Endodermal cell (in vitro differentiated cells): ENCODE data around the gene CD79A. TPM values are rescaled to one million over a fixed set of nuclear protein-coding genes. Genes with fewer than 3 reads are reported as not detected.
"Not testable (repeated sequence)": the region's sequence is repeated elsewhere in the genome, so short reads cannot be mapped to it uniquely, and the experiment has no call there.

ENCODE experiments used
- DNase-seq: peaks from one replicate; pipeline ENCODE4 v3.0.0-alpha.2; 2017
- H3K27ac ChIP-seq: 2 replicates; pipeline ENCODE4 v1.5.1; 2013; ENCODE audit warnings: mild to moderate bottlenecking, low read depth, low read length, moderate library complexity
- H3K27me3 ChIP-seq: 2 replicates; pipeline ENCODE4 v1.6.1; 2013; ENCODE audit warnings: mild to moderate bottlenecking, low read length, moderate library complexity; ENCODE audit not compliant: insufficient read depth, control insufficient read depth, poor library complexity, severe bottlenecking
- H3K36me3 ChIP-seq: 2 replicates; pipeline ENCODE4 v1.7.0; 2013; ENCODE audit warnings: mild to moderate bottlenecking, low read length, moderate library complexity; ENCODE audit not compliant: control insufficient read depth, insufficient read depth
- H3K4me1 ChIP-seq: one replicate; pipeline ENCODE4 v1.7.0; 2013; ENCODE audit warnings: low read length; ENCODE audit not compliant: control insufficient read depth, insufficient read depth
- H3K4me3 ChIP-seq: 2 replicates; pipeline ENCODE4 v1.5.1; 2013; ENCODE audit warnings: mild to moderate bottlenecking, low read length, moderate library complexity
- H3K9ac ChIP-seq: 2 replicates; pipeline ENCODE4 v1.6.1; 2013; ENCODE audit warnings: mild to moderate bottlenecking, low read length, moderate library complexity; ENCODE audit not compliant: poor library complexity, severe bottlenecking; ENCODE audit errors: extremely low read depth
- H3K9me3 ChIP-seq: 2 replicates; pipeline ENCODE4 v1.6.1; 2013; ENCODE audit warnings: mild to moderate bottlenecking, low read length, moderate library complexity; ENCODE audit not compliant: control insufficient read depth
- H3K27ac Mint-ChIP-seq: 2 replicates; pipeline ENCODE4 v1.8.0; 2020; ENCODE audit warnings: mixed read lengths
- H3K27me3 Mint-ChIP-seq: 2 replicates; pipeline ENCODE4 v1.8.0; 2021; ENCODE audit warnings: mild to moderate bottlenecking, mixed read lengths; ENCODE audit not compliant: insufficient read depth
- H3K36me3 Mint-ChIP-seq: 2 replicates; pipeline ENCODE4 v1.8.0; 2020; ENCODE audit warnings: low read depth, mixed read lengths
- H3K4me1 Mint-ChIP-seq: 2 replicates; pipeline ENCODE4 v1.8.0; 2020; ENCODE audit warnings: mixed read lengths
- H3K4me3 Mint-ChIP-seq: 2 replicates; pipeline ENCODE4 v1.8.0; 2020; ENCODE audit warnings: mild to moderate bottlenecking, moderate library complexity, mixed read lengths
- H3K9me3 Mint-ChIP-seq: 2 replicates; pipeline ENCODE4 v1.8.0; 2020; ENCODE audit warnings: mild to moderate bottlenecking, mixed read lengths
- WGBS, 2 experiments: methylation state at CpG; one replicate each; pipeline versions ENCODE4 v1.1.5 to v1.1.7; 2013; ENCODE audit warnings: missing lambda C conversion rate in 2 of 2, mixed read lengths in 1 of 2; ENCODE audit not compliant: insufficient coverage in 1 of 2, insufficient read length in 1 of 2; 5-methylcytosine and 5-hydroxymethylcytosine counted together
- total RNA-seq, 2 donors: library from RNA; stranded (reverse); fragmentation: NEBNext Ultra II Directional in 1 of 2; extraction: Animal tissue kit (Norgen Biotek cat#: 25700) in 1 of 2; gene quantifications; 2 replicates in 1 of 2; 3 replicates in 1 of 2; pipeline ENCODE4 v1.2.1, GENCODE V29; 2021
- TF ChIP-seq, protein P1 (sequence below): fragments of 200-600 bp; sonication (generic); conservative IDR thresholded peaks from 2 replicates; pipeline ENCODE4 v1.5.0; 2021; ENCODE audit warnings: antibody characterized with exemption, mild to moderate bottlenecking

CD79A gene
- total RNA-seq, 2 donors from 2014 or later: not detected

DNA sequence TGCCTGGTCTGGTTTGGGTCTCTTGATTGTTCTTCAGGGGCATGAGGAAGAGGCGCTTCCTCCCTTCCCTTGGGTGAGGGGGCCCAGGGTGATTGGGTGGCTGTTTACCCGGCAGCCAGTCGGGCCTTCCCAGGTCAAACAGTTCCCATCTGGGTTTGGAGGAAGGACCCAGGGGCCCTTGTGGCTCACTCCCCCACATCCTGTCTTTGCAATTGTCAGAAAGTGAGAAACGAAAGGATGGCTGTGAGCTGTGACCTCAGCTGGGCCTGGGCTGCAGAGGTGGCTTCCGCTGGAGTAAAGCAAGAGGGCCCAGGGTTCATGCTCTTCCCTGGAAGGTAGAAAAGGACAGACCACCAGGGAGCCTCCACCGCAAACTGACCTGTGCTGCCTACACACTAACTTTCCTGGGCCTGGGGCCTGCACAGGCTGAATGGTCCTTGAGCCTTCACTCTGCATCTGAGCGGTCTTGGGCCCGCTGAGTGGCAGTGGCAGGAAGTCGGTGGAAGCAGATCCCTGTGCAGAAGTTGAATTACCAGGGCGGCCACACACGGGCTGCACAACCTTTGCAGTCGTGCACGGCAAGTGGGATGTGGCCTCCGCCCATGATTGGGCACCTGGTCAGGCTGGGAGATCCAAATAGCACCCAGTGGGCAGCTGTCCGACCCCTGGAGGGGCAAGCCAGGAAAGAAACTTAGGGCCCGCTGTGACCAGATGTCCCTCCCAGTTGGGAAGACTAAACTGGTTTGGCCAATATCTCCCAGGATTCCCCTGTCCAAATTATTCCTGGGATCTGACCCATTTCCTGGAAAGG, 5.3 kb upstream of the CD79A start:
- peaks cover 49% of the 10 kb centered on the region for H3K36me3 ChIP-seq
- H3K36me3 Mint-ChIP-seq: peaks cover 40% of the 10 kb centered on the region
- TF ChIP-seq, protein P1, sequence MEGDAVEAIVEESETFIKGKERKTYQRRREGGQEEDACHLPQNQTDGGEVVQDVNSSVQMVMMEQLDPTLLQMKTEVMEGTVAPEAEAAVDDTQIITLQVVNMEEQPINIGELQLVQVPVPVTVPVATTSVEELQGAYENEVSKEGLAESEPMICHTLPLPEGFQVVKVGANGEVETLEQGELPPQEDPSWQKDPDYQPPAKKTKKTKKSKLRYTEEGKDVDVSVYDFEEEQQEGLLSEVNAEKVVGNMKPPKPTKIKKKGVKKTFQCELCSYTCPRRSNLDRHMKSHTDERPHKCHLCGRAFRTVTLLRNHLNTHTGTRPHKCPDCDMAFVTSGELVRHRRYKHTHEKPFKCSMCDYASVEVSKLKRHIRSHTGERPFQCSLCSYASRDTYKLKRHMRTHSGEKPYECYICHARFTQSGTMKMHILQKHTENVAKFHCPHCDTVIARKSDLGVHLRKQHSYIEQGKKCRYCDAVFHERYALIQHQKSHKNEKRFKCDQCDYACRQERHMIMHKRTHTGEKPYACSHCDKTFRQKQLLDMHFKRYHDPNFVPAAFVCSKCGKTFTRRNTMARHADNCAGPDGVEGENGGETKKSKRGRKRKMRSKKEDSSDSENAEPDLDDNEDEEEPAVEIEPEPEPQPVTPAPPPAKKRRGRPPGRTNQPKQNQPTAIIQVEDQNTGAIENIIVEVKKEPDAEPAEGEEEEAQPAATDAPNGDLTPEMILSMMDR: no peak
- no peaks in the 10 kb centered on the region for H3K9me3 ChIP-seq
- no peak overlapping the region for H3K4me3 ChIP-seq
- no peak overlapping the region for H3K4me3 Mint-ChIP-seq
- H3K27ac Mint-ChIP-seq: peak overlapping the region; percentile 49
- DNase-seq: peak; percentile 74
- peaks cover 4% of the 10 kb centered on the region for H3K4me1 ChIP-seq
- no peaks in the 10 kb centered on the region for H3K9me3 Mint-ChIP-seq
- peaks cover 13% of the 10 kb centered on the region for H3K4me1 Mint-ChIP-seq
- WGBS, 2 experiments: 93 to 94% methylated on average over 13 to 16 of the region's 16 CpGs
- no peak overlapping the region for H3K27ac ChIP-seq
- no peak overlapping the region for H3K9ac ChIP-seq
- H3K27me3 ChIP-seq: no peaks in the 10 kb centered on the region
- peaks cover 8% of the 10 kb centered on the region for H3K27me3 Mint-ChIP-seq

DNA sequence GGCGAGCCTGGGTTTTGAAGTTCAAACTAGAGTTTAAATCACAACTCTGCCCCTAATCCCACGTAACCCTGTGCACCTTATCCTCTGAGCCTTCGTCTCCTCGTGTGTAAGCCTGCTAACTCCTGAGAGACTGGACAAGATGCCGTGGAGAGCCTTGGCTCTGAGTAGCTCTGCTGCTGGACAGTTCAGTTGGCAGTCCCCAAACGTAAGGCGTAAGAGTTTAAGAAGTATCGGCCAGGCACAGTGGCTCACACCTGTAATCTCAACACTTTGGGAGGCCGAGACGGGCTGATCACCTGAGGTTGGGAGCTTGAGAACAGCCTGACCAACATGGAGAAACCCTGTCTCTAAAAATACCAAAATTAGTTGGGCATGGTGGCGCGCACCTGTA, 4.7 kb upstream of the CD79A start:
- no peak overlapping the region for H3K9ac ChIP-seq
- no peak overlapping the region for H3K27ac Mint-ChIP-seq
- H3K27me3 ChIP-seq: no peaks in the 10 kb centered on the region
- H3K4me3 ChIP-seq: no peak overlapping the region
- H3K27ac ChIP-seq: no peak overlapping the region
- peaks cover 13% of the 10 kb centered on the region for H3K4me1 Mint-ChIP-seq
- 93 to 95% methylated on average over 12 of the region's 12 CpGs for WGBS, 2 experiments
- peaks cover 44% of the 10 kb centered on the region for H3K36me3 ChIP-seq
- no peaks in the 10 kb centered on the region for H3K9me3 Mint-ChIP-seq
- peaks cover 4% of the 10 kb centered on the region for H3K4me1 ChIP-seq
- peaks cover 40% of the 10 kb centered on the region for H3K36me3 Mint-ChIP-seq
- TF ChIP-seq, protein P1: no peak
- peaks cover 11% of the 10 kb centered on the region for H3K27me3 Mint-ChIP-seq
- peak; percentile 66 for DNase-seq
- H3K4me3 Mint-ChIP-seq: no peak overlapping the region
- no peaks in the 10 kb centered on the region for H3K9me3 ChIP-seq

DNA sequence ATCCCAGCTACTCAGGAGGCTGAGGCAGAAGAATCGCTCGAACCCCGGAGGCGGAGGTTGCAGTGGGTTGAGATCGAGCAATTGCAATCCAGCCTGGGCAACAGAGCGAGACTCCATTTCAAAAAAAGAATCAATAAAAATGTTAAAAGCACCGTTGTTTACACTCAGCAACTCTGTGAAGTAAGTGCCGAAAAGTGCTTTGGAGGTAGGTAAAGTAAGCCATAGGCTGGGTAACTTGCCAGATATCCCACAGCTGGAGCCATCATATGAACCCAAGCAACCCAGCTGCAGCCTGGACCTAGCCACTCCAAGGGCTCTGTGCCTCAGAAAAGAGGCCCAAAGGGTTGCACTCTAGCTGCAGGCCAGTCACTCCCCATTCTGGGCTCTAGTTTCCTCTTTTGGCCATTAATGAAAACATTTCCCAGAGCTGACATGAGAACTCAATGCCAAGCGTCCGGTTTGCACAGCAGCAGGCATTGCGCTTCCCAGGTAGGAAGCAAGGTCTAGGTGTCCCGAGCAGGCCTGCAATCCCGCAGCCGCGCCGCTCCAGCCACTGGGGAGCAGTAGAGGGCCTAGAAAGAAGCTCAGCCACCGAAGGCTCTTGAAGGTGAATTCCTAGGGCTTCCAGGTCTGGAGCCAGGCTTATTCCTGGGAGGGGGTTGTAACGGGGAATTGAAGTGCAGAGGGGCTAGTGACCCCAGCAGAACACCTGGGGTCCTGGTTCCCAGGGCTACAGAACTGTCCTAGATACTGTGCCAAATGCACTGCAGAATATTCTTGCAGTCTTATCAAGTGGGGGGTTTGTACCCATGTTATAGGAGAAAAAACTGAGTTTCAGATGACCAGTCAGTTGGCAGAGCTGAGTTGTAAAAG, 4.1 kb upstream of the CD79A start:
- no peak overlapping the region for H3K4me3 Mint-ChIP-seq
- Histone ChIP-seq H3K4me3 (no peak overlapping the region), H3K9ac (no peak overlapping the region), H3K4me1 (peaks cover 4% of the 10 kb centered on the region), H3K9me3 (no peaks in the 10 kb centered on the region), H3K27ac (no peak overlapping the region), H3K36me3 (peaks cover 38% of the 10 kb centered on the region), H3K27me3 (no peaks in the 10 kb centered on the region)
- H3K4me1 Mint-ChIP-seq: peaks cover 9% of the 10 kb centered on the region
- H3K27me3 Mint-ChIP-seq: peaks cover 18% of the 10 kb centered on the region
- H3K27ac Mint-ChIP-seq: peak overlapping the region; percentile 70
- TF ChIP-seq, protein P1: peak; percentile 88
- H3K9me3 Mint-ChIP-seq: no peaks in the 10 kb centered on the region
- peaks cover 35% of the 10 kb centered on the region for H3K36me3 Mint-ChIP-seq
- DNase-seq: peak; percentile 97
- 50 to 68% methylated on average over 11 to 18 of the region's 18 CpGs for WGBS, 2 experiments

DNA sequence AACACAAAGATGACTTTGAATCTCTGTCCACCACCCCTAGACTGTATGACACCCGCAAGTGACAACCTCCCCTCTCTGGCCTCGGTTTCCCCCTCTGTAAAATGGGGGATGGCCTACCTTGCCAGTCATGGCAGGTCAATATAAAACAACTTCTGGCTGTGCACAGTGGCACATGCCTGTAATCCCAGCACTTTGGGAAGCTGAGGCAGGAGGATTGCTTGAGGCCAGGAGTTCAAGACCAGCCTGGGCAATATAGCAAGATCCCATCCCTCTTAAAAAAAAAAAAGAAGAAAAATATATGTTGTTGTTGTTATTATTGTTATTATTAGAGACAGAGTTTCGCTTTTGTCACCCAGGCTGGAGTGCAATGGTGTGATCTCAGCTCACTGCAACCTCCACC, 1.1 kb upstream of the CD79A start:
- not testable (repeated sequence) for H3K9me3 Mint-ChIP-seq, H3K27me3 ChIP-seq, H3K9ac ChIP-seq, H3K36me3 Mint-ChIP-seq, H3K9me3 ChIP-seq, H3K4me1 Mint-ChIP-seq, DNase-seq, H3K27ac ChIP-seq, H3K4me3 ChIP-seq, H3K4me3 Mint-ChIP-seq, H3K36me3 ChIP-seq, H3K27ac Mint-ChIP-seq, H3K4me1 ChIP-seq
- H3K27me3 Mint-ChIP-seq: peaks cover 44% of the 10 kb centered on the region
- WGBS, 2 experiments: 85 to 88% methylated on average over 3 of the region's 3 CpGs
